ENCODE data around the gene DNAH17.

The DNAH17 gene

GRCh38 chr17:78458091-78458490 is 119.1 kb downstream of the DNAH17 start:
- Histone ChIP-seq H3K9ac (ENCODE audit: low read length) (no peak overlapping the region), H3K23ac (ENCODE audit: low read length in 2 of 2) (no peak overlapping the region), H2AFZ (ENCODE audit: low read depth, low read length) (no peak overlapping the region), H3K4me1 (ENCODE audit: control insufficient read depth, insufficient read depth, low read depth, low read length) (peaks cover 3% of the 10 kb centered on the region), H3K4ac (ENCODE audit: low read depth in 1 of 2, low read length in 2 of 2) (no peak overlapping the region), H3K27me3 (ENCODE audit: control insufficient read depth in 1 of 2, insufficient read depth in 1 of 2, low read length in 2 of 2) (peaks cover 0 to 60% of the 10 kb centered on the region in 2 experiments), H3K4me3 (ENCODE audit: insufficient read depth in 1 of 2, low read depth in 1 of 2, low read length in 2 of 2) (no peak overlapping the region), H4K91ac (ENCODE audit: low read length) (no peak overlapping the region), H3K79me1 (replicated peaks; ENCODE audit: low read length, poor library complexity, severe bottlenecking) (no peaks in the 10 kb centered on the region), H3K14ac (ENCODE audit: low read length in 2 of 2) (no peak overlapping the region), H3K36me3 (ENCODE audit: control insufficient read depth in 1 of 2, insufficient read depth in 2 of 2, low read depth in 1 of 2, low read length in 2 of 2) (no peaks in the 10 kb centered on the region), H2BK120ac (ENCODE audit: low read depth, low read length) (no peak overlapping the region), H3K9me3 (ENCODE audit: control insufficient read depth, low read length) (no peaks in the 10 kb centered on the region), H3K27ac (ENCODE audit: low read length, poor library complexity, severe bottlenecking) (no peak overlapping the region), H4K8ac (ENCODE audit: low read length) (no peak overlapping the region), H3K4me2 (ENCODE audit: low read length, poor library complexity, severe bottlenecking) (no peak overlapping the region), H2BK12ac (ENCODE audit: low read length in 2 of 2) (no peak overlapping the region), H3K18ac (ENCODE audit: low read depth in 1 of 2, low read length in 2 of 2) (no peak overlapping the region), H2BK5ac (ENCODE audit: low read depth, low read length, poor library complexity, severe bottlenecking) (no peak overlapping the region), H2BK15ac (ENCODE audit: low read depth, poor library complexity, severe bottlenecking) (no peak overlapping the region), H2AK5ac (ENCODE audit: low read length, severe bottlenecking) (no peak overlapping the region)
- no peak for DNase-seq
- WGBS: 85% methylated on average over 10 of the region's 10 CpGs

DNA sequence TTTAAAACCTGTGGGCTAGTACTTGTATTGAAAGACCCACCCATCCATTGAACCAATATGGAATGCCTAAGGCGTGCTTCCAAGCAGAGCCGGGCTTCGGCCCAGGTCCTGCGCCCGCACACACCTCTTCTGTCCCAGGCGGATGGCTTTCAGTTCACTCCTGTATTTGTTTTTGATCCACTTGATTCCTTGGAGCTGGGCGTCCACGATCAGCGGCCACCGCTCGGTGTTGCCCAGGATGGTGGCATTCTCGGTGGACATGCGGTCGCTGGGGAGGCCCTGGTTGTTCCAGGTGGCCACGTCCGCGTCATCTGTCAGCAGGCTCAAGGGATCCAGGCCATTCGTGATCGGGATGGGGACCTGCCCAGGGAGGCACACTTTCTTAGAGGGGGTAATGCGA is 122.8 kb downstream of the DNAH17 start:
- Histone ChIP-seq H4K8ac (ENCODE audit: low read length) (no peak overlapping the region), H3K18ac (ENCODE audit: low read depth in 1 of 2, low read length in 2 of 2) (no peak overlapping the region)
- WGBS: 96% methylated on average over 20 of the region's 20 CpGs

GRCh38 chr17:78451753-78452152 is 125.4 kb downstream of the DNAH17 start:
- Histone ChIP-seq H2BK15ac (ENCODE audit: low read depth, poor library complexity, severe bottlenecking) (no peak overlapping the region), H4K91ac (ENCODE audit: low read length) (peak overlapping the region; percentile 15), H3K27ac (ENCODE audit: low read length, poor library complexity, severe bottlenecking) (no peak overlapping the region), H2BK120ac (ENCODE audit: low read depth, low read length) (no peak overlapping the region), H2BK12ac (ENCODE audit: low read length in 2 of 2) (no peak overlapping the region), H3K18ac (ENCODE audit: low read depth in 1 of 2, low read length in 2 of 2) (no peak overlapping the region), H2BK5ac (ENCODE audit: low read depth, low read length, poor library complexity, severe bottlenecking) (no peak overlapping the region), H3K9me3 (ENCODE audit: control insufficient read depth, low read length) (no peaks in the 10 kb centered on the region), H3K36me3 (ENCODE audit: control insufficient read depth in 1 of 2, insufficient read depth in 2 of 2, low read depth in 1 of 2, low read length in 2 of 2) (no peaks in the 10 kb centered on the region), H3K4me2 (ENCODE audit: low read length, poor library complexity, severe bottlenecking) (no peak overlapping the region), H3K9ac (ENCODE audit: low read length) (no peak overlapping the region), H3K4ac (ENCODE audit: low read depth in 1 of 2, low read length in 2 of 2) (no peak overlapping the region), H3K4me1 (ENCODE audit: control insufficient read depth, insufficient read depth, low read depth, low read length) (no peaks in the 10 kb centered on the region), H4K8ac (ENCODE audit: low read length) (no peak overlapping the region), H2AFZ (ENCODE audit: low read depth, low read length) (no peak overlapping the region), H3K27me3 (ENCODE audit: control insufficient read depth in 1 of 2, insufficient read depth in 1 of 2, low read length in 2 of 2) (peaks cover 4 to 63% of the 10 kb centered on the region in 2 experiments), H3K23ac (ENCODE audit: low read length in 2 of 2) (no peak overlapping the region), H2AK5ac (ENCODE audit: low read length, severe bottlenecking) (no peak overlapping the region), H3K4me3 (ENCODE audit: insufficient read depth in 1 of 2, low read depth in 1 of 2, low read length in 2 of 2) (no peak overlapping the region), H3K14ac (ENCODE audit: low read length in 2 of 2) (no peak overlapping the region), H3K79me1 (replicated peaks; ENCODE audit: low read length, poor library complexity, severe bottlenecking) (no peaks in the 10 kb centered on the region)
- no peak for DNase-seq
- WGBS: 84% methylated on average over 7 of the region's 7 CpGs

More for the DNA sequence above, 122.8 kb downstream of the DNAH17 start:
- no peak overlapping the region for H2BK15ac ChIP-seq (ENCODE audit: low read depth, poor library complexity, severe bottlenecking)
- no peaks in the 10 kb centered on the region for H3K79me1 ChIP-seq (replicated peaks; ENCODE audit: low read length, poor library complexity, severe bottlenecking)
- H3K27ac ChIP-seq (ENCODE audit: low read length, poor library complexity, severe bottlenecking): no peak overlapping the region
- no peak overlapping the region for H3K14ac ChIP-seq (ENCODE audit: low read length in 2 of 2)
- H2AFZ ChIP-seq (ENCODE audit: low read depth, low read length): no peak overlapping the region
- no peak overlapping the region for H3K23ac ChIP-seq (ENCODE audit: low read length in 2 of 2)
- H3K4ac ChIP-seq (ENCODE audit: low read depth in 1 of 2, low read length in 2 of 2): no peak overlapping the region
- no peak overlapping the region for H3K9ac ChIP-seq (ENCODE audit: low read length)
- no peaks in the 10 kb centered on the region for H3K4me1 ChIP-seq (ENCODE audit: control insufficient read depth, insufficient read depth, low read depth, low read length)
- no peak overlapping the region for H2AK5ac ChIP-seq (ENCODE audit: low read length, severe bottlenecking)
- H3K4me3 ChIP-seq (ENCODE audit: insufficient read depth in 1 of 2, low read depth in 1 of 2, low read length in 2 of 2): no peak overlapping the region
- no peak overlapping the region for H3K4me2 ChIP-seq (ENCODE audit: low read length, poor library complexity, severe bottlenecking)
- no peak overlapping the region for H2BK5ac ChIP-seq (ENCODE audit: low read depth, low read length, poor library complexity, severe bottlenecking)
- H2BK120ac ChIP-seq (ENCODE audit: low read depth, low read length): no peak overlapping the region
- peaks cover 4 to 67% of the 10 kb centered on the region in 2 experiments for H3K27me3 ChIP-seq (ENCODE audit: control insufficient read depth in 1 of 2, insufficient read depth in 1 of 2, low read length in 2 of 2)
- no peak for DNase-seq
- no peaks in the 10 kb centered on the region for H3K9me3 ChIP-seq (ENCODE audit: control insufficient read depth, low read length)
- no peak overlapping the region for H2BK12ac ChIP-seq (ENCODE audit: low read length in 2 of 2)
- H3K36me3 ChIP-seq (ENCODE audit: control insufficient read depth in 1 of 2, insufficient read depth in 2 of 2, low read depth in 1 of 2, low read length in 2 of 2): no peaks in the 10 kb centered on the region
- no peak overlapping the region for H4K91ac ChIP-seq (ENCODE audit: low read length)

DNA sequence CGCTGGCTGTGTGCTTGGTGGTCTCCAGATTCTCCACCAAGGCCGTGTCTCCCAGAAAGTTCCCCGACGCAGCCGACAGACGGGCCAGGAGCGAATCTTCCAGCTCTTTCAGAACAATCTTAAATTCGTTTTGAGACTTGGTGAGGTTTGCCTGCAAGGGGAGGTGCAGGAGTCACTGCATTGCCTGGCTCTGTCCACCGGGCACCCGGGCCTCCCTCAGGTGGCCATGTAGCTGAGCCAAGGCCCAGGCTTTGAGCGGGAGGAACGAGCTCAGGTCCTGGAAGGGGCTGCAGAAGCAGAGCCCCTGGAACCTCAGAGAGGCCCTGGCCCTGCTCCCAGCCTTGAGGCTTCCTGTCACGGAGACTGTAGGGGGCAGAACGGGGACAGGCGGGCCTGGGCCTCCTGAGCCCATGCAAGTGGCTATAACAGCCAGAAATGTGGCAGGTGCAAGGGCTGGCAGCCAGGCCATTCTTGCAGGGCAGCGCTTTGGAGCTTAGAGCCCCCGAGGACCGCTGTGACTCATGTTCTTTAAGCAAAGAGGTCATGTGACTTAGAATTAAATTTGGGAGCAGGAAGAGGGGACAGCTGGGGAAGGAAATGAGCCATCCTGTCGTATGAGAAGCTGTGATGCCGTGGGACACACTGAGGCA is 126.4 kb downstream of the DNAH17 start:
- DNase-seq: no peak
- 72% methylated on average over 20 of the region's 20 CpGs for WGBS

More for the DNA sequence above, 126.4 kb downstream of the DNAH17 start:
- Histone ChIP-seq H3K4me2 (ENCODE audit: low read length, poor library complexity, severe bottlenecking) (no peak overlapping the region), H3K4me3 (ENCODE audit: insufficient read depth in 1 of 2, low read depth in 1 of 2, low read length in 2 of 2) (no peak overlapping the region), H2AFZ (ENCODE audit: low read depth, low read length) (no peak overlapping the region), H2AK5ac (ENCODE audit: low read length, severe bottlenecking) (no peak overlapping the region), H2BK12ac (ENCODE audit: low read length in 2 of 2) (no peak overlapping the region), H2BK5ac (ENCODE audit: low read depth, low read length, poor library complexity, severe bottlenecking) (no peak overlapping the region), H3K79me1 (replicated peaks; ENCODE audit: low read length, poor library complexity, severe bottlenecking) (no peaks in the 10 kb centered on the region), H3K4me1 (ENCODE audit: control insufficient read depth, insufficient read depth, low read depth, low read length) (no peaks in the 10 kb centered on the region), H3K9me3 (ENCODE audit: control insufficient read depth, low read length) (no peaks in the 10 kb centered on the region), H3K9ac (ENCODE audit: low read length) (no peak overlapping the region), H3K23ac (ENCODE audit: low read length in 2 of 2) (no peak overlapping the region), H3K14ac (ENCODE audit: low read length in 2 of 2) (no peak overlapping the region), H2BK15ac (ENCODE audit: low read depth, poor library complexity, severe bottlenecking) (no peak overlapping the region), H3K27ac (ENCODE audit: low read length, poor library complexity, severe bottlenecking) (no peak overlapping the region), H3K18ac (ENCODE audit: low read depth in 1 of 2, low read length in 2 of 2) (no peak overlapping the region), H2BK120ac (ENCODE audit: low read depth, low read length) (no peak overlapping the region), H4K8ac (ENCODE audit: low read length) (no peak overlapping the region), H3K27me3 (ENCODE audit: control insufficient read depth in 1 of 2, insufficient read depth in 1 of 2, low read length in 2 of 2) (peaks cover 4 to 57% of the 10 kb centered on the region in 2 experiments), H4K91ac (ENCODE audit: low read length) (peak overlapping the region; percentile 29), H3K36me3 (ENCODE audit: control insufficient read depth in 1 of 2, insufficient read depth in 2 of 2, low read depth in 1 of 2, low read length in 2 of 2) (no peaks in the 10 kb centered on the region), H3K4ac (ENCODE audit: low read depth in 1 of 2, low read length in 2 of 2) (no peak overlapping the region)
